Caco-2 (cell line): ENCODE results near the gene SMARCA2. TPM values are rescaled to one million over a fixed set of nuclear protein-coding genes. Genes with fewer than 3 reads are reported as not detected.

Source experiments
- BruUV-seq: library from RNA; stranded (reverse); fragments of 400-500 nt; replicated peaks from 2 replicates; lab custom pipeline; 2021; lab: Mats Ljungman, UMichigan
- CTCF ChIA-PET: fragments of 300-600 bp; sonication (Branson Sonifier 250); formaldehyde crosslinking; loops from one replicate; lab custom pipeline; 2022; ENCODE audit warnings: antibody characterized with exemption; lab: Charles Lee
- POLR2A ChIA-PET: fragments of 300-600 bp; sonication (Branson Sonifier 250); formaldehyde crosslinking; loops from one replicate; lab custom pipeline; 2022; ENCODE audit warnings: antibody characterized with exemption; lab: Charles Lee
- DNase-seq, 2 experiments: peaks; one replicate each; pipeline versions ENCODE4 v3.0.0 to v3.0.0-alpha.2; 2020 to 2022
- H3K27me3 ChIP-seq: replicated peaks from 2 replicates; pipeline ENCODE4 v1.6.0; 2011; ENCODE audit warnings: low read length; ENCODE audit not compliant: control insufficient read depth, insufficient read depth
- H3K36me3 ChIP-seq: 2 replicates; pipeline ENCODE4 v1.5.1; 2011; ENCODE audit warnings: low read length; ENCODE audit not compliant: control insufficient read depth, insufficient read depth
- H3K4me1 ChIP-seq: fragments of 250-450 bp; sonication (Bioruptor Pico); 2 replicates; pipeline ENCODE4 v1.5.1; 2020; ENCODE audit warnings: mild to moderate bottlenecking
- H3K4me3 ChIP-seq: 2 replicates; pipeline ENCODE4 v1.5.1; 2011; ENCODE audit warnings: low read depth, mild to moderate bottlenecking, control low read depth, low read length
- H3K9me3 ChIP-seq: fragments of 250-450 bp; sonication (Bioruptor Pico); 2 replicates; pipeline ENCODE4 v1.5.1; 2020; ENCODE audit warnings: mild to moderate bottlenecking, moderate library complexity
- H3K27ac Mint-ChIP-seq: one replicate; pipeline ENCODE4 v1.8.0; 2022; ENCODE audit warnings: mixed read lengths; ENCODE audit not compliant: unreplicated experiment
- H3K27me3 Mint-ChIP-seq: one replicate; pipeline ENCODE4 v1.8.0; 2022; ENCODE audit warnings: mixed read lengths; ENCODE audit not compliant: insufficient read depth, unreplicated experiment
- H3K36me3 Mint-ChIP-seq: one replicate; pipeline ENCODE4 v1.8.0; 2022; ENCODE audit warnings: mild to moderate bottlenecking, mixed read lengths; ENCODE audit not compliant: insufficient read depth, unreplicated experiment
- H3K4me1 Mint-ChIP-seq: one replicate; pipeline ENCODE4 v1.8.0; 2022; ENCODE audit warnings: low read depth, mixed read lengths; ENCODE audit not compliant: unreplicated experiment
- H3K4me3 Mint-ChIP-seq: one replicate; pipeline ENCODE4 v1.8.0; 2022; ENCODE audit warnings: mild to moderate bottlenecking, moderate library complexity, mixed read lengths; ENCODE audit not compliant: unreplicated experiment
- H3K9me3 Mint-ChIP-seq: one replicate; pipeline ENCODE4 v1.8.0; 2022; ENCODE audit warnings: mixed read lengths; ENCODE audit not compliant: unreplicated experiment
- intact Hi-C: fragments of 100-400 bp; cut with micrococcal nuclease; formaldehyde crosslinking; loops from one replicate; pipeline ENCODE4 v1.10.0; 2022; ENCODE audit not compliant: unreplicated experiment
- total RNA-seq: library from RNA; stranded (reverse); gene quantifications from 2 replicates; pipeline ENCODE4 v1.2.3, GENCODE V29; 2022
- TF ChIP-seq, protein P1 (sequence below), 2 experiments: fragments of 200-600 bp in 1 of 2; IDR thresholded peaks; 1 replicate in 1 of 2; 2 replicates in 1 of 2; pipeline versions ENCODE4 v1.5.1 to v1.8.0; 2011 to 2022; ENCODE audit warnings: antibody characterized with exemption in 1 of 2, control low read depth in 1 of 2, inconsistent platforms in 1 of 2, low read depth in 1 of 2, low read length in 1 of 2, mild to moderate bottlenecking in 1 of 2, moderate library complexity in 1 of 2; ENCODE audit not compliant: insufficient read depth in 1 of 2, severe bottlenecking in 1 of 2, unreplicated experiment in 1 of 2

Gene SMARCA2
- total RNA-seq, 1 experiment from 2014 or later = 13.5 TPM

DNA sequence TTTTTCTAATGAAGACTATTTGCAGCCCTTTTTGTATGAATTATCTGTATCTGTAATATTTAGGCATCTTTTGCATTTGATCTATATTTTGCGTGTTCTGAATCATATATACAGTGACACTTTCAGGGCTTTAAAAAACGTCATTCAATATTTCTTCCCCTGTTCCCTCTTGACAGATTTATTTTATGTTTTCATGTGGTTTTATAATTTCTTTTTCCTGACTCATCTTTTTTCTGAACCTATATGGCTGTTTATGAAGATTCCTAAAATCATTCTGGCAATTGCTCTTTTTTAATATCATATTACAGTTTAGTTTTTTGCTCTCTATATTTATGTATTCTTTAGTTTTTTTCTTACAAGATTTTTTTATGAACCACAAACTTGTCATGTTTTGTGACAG lies 67.6 kb downstream of the SMARCA2 start:
- no peak overlapping the region for H3K4me3 Mint-ChIP-seq
- DNase-seq = no peak
- ChIA-PET CTCF (no interaction called here), POLR2A (no interaction called here)
- no peaks in the 10 kb centered on the region for H3K36me3 Mint-ChIP-seq
- no peaks in the 10 kb centered on the region for H3K4me1 Mint-ChIP-seq
- Histone ChIP-seq H3K4me3 (no peak overlapping the region), H3K9me3 (no peaks in the 10 kb centered on the region), H3K4me1 (no peaks in the 10 kb centered on the region), H3K36me3 (no peaks in the 10 kb centered on the region), H3K27me3 (no peaks in the 10 kb centered on the region)
- H3K9me3 Mint-ChIP-seq = no peaks in the 10 kb centered on the region
- H3K27ac Mint-ChIP-seq = no peak overlapping the region
- peaks cover 7% of the 10 kb centered on the region for H3K27me3 Mint-ChIP-seq
- intact Hi-C loops = no loop called here
- TF ChIP-seq, protein P1, sequence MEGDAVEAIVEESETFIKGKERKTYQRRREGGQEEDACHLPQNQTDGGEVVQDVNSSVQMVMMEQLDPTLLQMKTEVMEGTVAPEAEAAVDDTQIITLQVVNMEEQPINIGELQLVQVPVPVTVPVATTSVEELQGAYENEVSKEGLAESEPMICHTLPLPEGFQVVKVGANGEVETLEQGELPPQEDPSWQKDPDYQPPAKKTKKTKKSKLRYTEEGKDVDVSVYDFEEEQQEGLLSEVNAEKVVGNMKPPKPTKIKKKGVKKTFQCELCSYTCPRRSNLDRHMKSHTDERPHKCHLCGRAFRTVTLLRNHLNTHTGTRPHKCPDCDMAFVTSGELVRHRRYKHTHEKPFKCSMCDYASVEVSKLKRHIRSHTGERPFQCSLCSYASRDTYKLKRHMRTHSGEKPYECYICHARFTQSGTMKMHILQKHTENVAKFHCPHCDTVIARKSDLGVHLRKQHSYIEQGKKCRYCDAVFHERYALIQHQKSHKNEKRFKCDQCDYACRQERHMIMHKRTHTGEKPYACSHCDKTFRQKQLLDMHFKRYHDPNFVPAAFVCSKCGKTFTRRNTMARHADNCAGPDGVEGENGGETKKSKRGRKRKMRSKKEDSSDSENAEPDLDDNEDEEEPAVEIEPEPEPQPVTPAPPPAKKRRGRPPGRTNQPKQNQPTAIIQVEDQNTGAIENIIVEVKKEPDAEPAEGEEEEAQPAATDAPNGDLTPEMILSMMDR (IDR thresholded peaks at IDR 0.05; ENCODE audit: insufficient read depth in 1 of 2, low read depth in 1 of 2, low read length in 1 of 2, severe bottlenecking in 1 of 2, unreplicated experiment in 1 of 2) = no peak
- BruUV-seq = no TSS peak

DNA sequence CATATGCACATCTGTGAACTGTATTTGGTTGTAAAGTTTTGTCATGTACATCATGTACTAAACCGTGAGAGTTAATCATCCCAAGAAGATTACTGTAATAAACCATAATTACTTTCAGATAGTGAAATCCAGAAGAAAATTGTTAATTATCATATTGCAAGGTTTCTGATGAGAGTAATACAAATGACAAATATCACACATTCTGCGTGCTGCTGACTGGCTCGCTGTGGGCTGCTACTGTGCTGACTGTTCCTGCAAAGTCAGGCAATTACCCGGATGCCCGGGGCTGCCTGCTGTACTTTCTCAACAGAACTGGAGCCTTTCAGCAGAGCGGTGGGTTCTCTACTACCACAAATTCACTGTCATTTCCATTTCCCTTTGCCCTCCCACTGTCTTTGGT lies 68.3 kb downstream of the SMARCA2 start:
- TF ChIP-seq, protein P1 (IDR thresholded peaks at IDR 0.05; ENCODE audit: insufficient read depth in 1 of 2, low read depth in 1 of 2, low read length in 1 of 2, severe bottlenecking in 1 of 2, unreplicated experiment in 1 of 2) = no peak
- BruUV-seq = no TSS peak
- peaks cover 7% of the 10 kb centered on the region for H3K27me3 Mint-ChIP-seq
- intact Hi-C loops = no loop called here
- H3K36me3 Mint-ChIP-seq = no peaks in the 10 kb centered on the region
- no peak overlapping the region for H3K4me3 ChIP-seq
- CTCF ChIA-PET = no interaction called here
- no peak overlapping the region for H3K4me3 Mint-ChIP-seq
- H3K36me3 ChIP-seq = no peaks in the 10 kb centered on the region
- no peak overlapping the region for H3K27ac Mint-ChIP-seq
- H3K9me3 ChIP-seq = no peaks in the 10 kb centered on the region
- H3K4me1 ChIP-seq = no peaks in the 10 kb centered on the region
- no peak for DNase-seq
- no peaks in the 10 kb centered on the region for H3K9me3 Mint-ChIP-seq
- POLR2A ChIA-PET = no interaction called here
- no peaks in the 10 kb centered on the region for H3K27me3 ChIP-seq
- H3K4me1 Mint-ChIP-seq = no peaks in the 10 kb centered on the region

DNA sequence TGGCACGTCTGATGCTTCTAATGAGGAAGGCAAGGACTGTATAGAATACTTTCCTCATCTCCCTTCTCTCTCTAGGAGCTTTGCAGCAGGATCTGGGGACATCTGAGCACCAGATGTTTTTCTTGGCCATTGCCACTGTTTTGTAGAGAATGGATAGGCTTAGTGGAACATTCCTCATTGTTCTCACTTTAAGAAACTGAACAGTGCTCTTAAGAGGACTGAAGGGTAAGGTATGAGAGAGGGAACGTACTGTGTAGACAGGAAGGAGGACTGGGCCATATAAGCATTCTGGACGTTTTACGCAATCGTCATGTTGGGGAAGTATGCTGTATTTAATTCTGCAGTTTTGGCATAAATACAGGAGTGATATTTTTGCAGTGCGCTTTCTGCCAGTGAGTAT lies 70.6 kb downstream of the SMARCA2 start:
- H3K27ac Mint-ChIP-seq = no peak overlapping the region
- BruUV-seq = no TSS peak
- no peaks in the 10 kb centered on the region for H3K9me3 Mint-ChIP-seq
- Histone ChIP-seq H3K9me3 (no peaks in the 10 kb centered on the region), H3K27me3 (no peaks in the 10 kb centered on the region), H3K4me3 (no peak overlapping the region), H3K4me1 (no peaks in the 10 kb centered on the region), H3K36me3 (no peaks in the 10 kb centered on the region)
- H3K4me3 Mint-ChIP-seq = no peak overlapping the region
- DNase-seq = no peak
- POLR2A ChIA-PET = no interaction called here
- H3K36me3 Mint-ChIP-seq = no peaks in the 10 kb centered on the region
- CTCF ChIA-PET = no interaction called here
- intact Hi-C loops = no loop called here
- TF ChIP-seq, protein P1 (IDR thresholded peaks at IDR 0.05; ENCODE audit: insufficient read depth in 1 of 2, low read depth in 1 of 2, low read length in 1 of 2, severe bottlenecking in 1 of 2, unreplicated experiment in 1 of 2) = no peak
- no peaks in the 10 kb centered on the region for H3K4me1 Mint-ChIP-seq
- peaks cover 6% of the 10 kb centered on the region for H3K27me3 Mint-ChIP-seq
